ENCODE data around the gene FAM8A1.

GRCh38 chr6:17562636-17563035, 37.5 kb upstream of the FAM8A1 start:
- TF ChIP-seq CTCF (IDR thresholded peaks at IDR 0.05; ENCODE audit: extremely low read depth in 1 of 2, insufficient read depth in 1 of 2, low read depth in 1 of 2, low read length in 2 of 2) (no peak), MAX (IDR thresholded peaks at IDR 0.05; ENCODE audit: insufficient read depth, insufficient read length) (no peak), POLR2AphosphoS5 (IDR thresholded peaks at IDR 0.05; ENCODE audit: insufficient read depth, low read depth, low read length) (no peak), MYC (IDR thresholded peaks at IDR 0.05; ENCODE audit: low read depth, low read length) (no peak), JUN (IDR thresholded peaks at IDR 0.05; ENCODE audit: borderline replicate concordance, insufficient read depth, insufficient read length, low read depth) (no peak), EZH2 (IDR thresholded peaks at IDR 0.05; ENCODE audit: borderline replicate concordance, low read depth, low read length, severe bottlenecking) (no peak), POLR2A (IDR thresholded peaks at IDR 0.05; ENCODE audit: low read depth, low read length) (no peak), GATA2 (IDR thresholded peaks at IDR 0.05; ENCODE audit: insufficient read depth, insufficient read length, low read depth, low read length) (no peak)
